ENCODE results near the gene GDPD4.

Gene GDPD4

DNA sequence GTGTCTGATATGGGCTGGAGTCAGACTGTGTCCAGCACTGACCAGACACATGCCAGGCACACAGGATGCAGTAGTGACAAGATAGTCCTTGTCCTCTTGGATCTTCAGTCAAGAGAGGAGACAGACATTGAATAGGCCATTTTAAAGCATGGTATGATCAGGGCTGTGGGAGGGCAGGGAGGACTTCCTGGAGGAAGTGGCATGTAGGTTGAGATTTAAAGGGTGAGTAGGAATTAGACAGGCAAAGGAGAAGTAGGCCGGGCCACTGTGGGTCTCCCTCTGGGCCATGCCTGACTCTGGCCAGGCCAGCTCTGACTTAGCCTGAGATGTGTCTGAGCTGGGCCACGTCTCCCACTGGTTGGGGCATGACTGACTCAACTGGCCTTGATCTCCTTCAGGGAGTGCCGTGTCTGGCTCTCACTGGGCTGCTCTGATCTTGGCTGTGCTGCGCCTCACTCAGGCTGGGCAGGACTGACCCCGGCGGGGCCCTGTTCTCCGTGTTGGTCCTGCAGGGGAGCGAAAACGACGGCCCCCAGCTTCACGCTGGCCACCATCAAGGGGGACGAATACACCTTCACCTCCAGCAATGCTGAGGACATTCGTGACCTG is 102.2 kb downstream of the GDPD4 start:
- H3K4me3 ChIP-seq (ENCODE audit: extremely low read depth, insufficient read depth, low read length, poor library complexity, severe bottlenecking) = no peak overlapping the region
- no peak overlapping the region for H3K27ac ChIP-seq (ENCODE audit: low read depth, low read length, severe bottlenecking)
- 94 to 99% methylated on average over 12 of the region's 13 CpGs for WGBS, 2 experiments (ENCODE audit: insufficient coverage in 2 of 2)
- no peaks in the 10 kb centered on the region for H3K4me1 ChIP-seq (ENCODE audit: control insufficient read depth, insufficient read depth, low read length, poor library complexity, severe bottlenecking)
- H3K9me3 ChIP-seq (ENCODE audit: control insufficient read depth, low read length) = no peaks in the 10 kb centered on the region
- no peaks in the 10 kb centered on the region for H3K36me3 ChIP-seq (ENCODE audit: control insufficient read depth, insufficient read depth, low read length)

- 81 to 89% methylated on average over 10 to 11 of the region's 11 CpGs for WGBS, 2 experiments (ENCODE audit: insufficient coverage in 2 of 2)
- Histone ChIP-seq H3K9me3 (ENCODE audit: control insufficient read depth, low read length) (no peaks in the 10 kb centered on the region), H3K27ac (ENCODE audit: low read depth, low read length, severe bottlenecking) (no peak overlapping the region), H3K36me3 (ENCODE audit: control insufficient read depth, insufficient read depth, low read length) (no peaks in the 10 kb centered on the region), H3K4me1 (ENCODE audit: control insufficient read depth, insufficient read depth, low read length, poor library complexity, severe bottlenecking) (no peaks in the 10 kb centered on the region), H3K4me3 (ENCODE audit: extremely low read depth, insufficient read depth, low read length, poor library complexity, severe bottlenecking) (no peak overlapping the region)
Measured at GRCh38 chr11:77198440-77198849, 103.0 kb downstream of the GDPD4 start.

DNA sequence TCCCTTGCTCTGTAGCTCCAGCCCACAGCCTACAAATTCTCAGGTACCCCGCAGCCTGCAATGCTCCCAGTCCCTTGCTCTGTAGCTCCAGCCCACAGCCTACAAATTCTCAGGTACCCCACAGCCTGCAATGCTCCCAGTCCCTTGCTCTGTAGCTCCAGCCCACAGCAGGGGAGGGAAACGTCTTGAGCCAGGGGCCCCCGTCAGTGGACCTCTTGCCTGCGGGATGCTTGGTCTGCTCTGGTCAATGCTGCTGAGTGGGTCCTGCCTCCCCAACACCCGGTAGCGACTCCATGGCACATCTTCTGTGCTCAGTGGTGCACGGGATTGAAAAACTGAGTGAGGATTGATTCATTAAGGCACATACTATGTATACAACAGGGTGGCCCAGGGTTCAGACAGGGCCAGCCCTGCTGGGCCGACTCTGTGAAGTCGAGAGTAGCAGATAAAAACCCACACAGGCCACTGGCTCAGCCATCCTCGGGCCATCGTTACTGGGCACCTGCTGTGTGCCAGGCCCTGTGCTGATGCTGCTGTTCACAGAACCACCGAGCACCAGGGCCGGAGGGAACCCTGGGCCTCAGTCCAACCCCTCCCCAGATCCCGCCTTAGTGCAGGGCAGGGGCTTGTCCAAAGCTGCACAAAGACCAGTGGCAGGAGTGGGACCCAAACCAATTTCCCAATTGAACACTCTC is 103.7 kb downstream of the GDPD4 start:
- no peaks in the 10 kb centered on the region for H3K9me3 ChIP-seq (ENCODE audit: control insufficient read depth, low read length)
- no peak overlapping the region for H3K4me3 ChIP-seq (ENCODE audit: extremely low read depth, insufficient read depth, low read length, poor library complexity, severe bottlenecking)
- H3K4me1 ChIP-seq (ENCODE audit: control insufficient read depth, insufficient read depth, low read length, poor library complexity, severe bottlenecking) = no peaks in the 10 kb centered on the region
- no peak overlapping the region for H3K27ac ChIP-seq (ENCODE audit: low read depth, low read length, severe bottlenecking)
- 91 to 92% methylated on average over 12 to 13 of the region's 14 CpGs for WGBS, 2 experiments (ENCODE audit: insufficient coverage in 2 of 2)
- no peaks in the 10 kb centered on the region for H3K36me3 ChIP-seq (ENCODE audit: control insufficient read depth, insufficient read depth, low read length)

GRCh38 chr11:77196961-77197360 is 104.5 kb downstream of the GDPD4 start:
- no peak overlapping the region for H3K4me3 ChIP-seq (ENCODE audit: extremely low read depth, insufficient read depth, low read length, poor library complexity, severe bottlenecking)
- no peaks in the 10 kb centered on the region for H3K4me1 ChIP-seq (ENCODE audit: control insufficient read depth, insufficient read depth, low read length, poor library complexity, severe bottlenecking)
- H3K36me3 ChIP-seq (ENCODE audit: control insufficient read depth, insufficient read depth, low read length) = no peaks in the 10 kb centered on the region
- 87 to 89% methylated on average over 8 of the region's 8 CpGs for WGBS, 2 experiments (ENCODE audit: insufficient coverage in 2 of 2)
- no peaks in the 10 kb centered on the region for H3K9me3 ChIP-seq (ENCODE audit: control insufficient read depth, low read length)
- no peak overlapping the region for H3K27ac ChIP-seq (ENCODE audit: low read depth, low read length, severe bottlenecking)

DNA sequence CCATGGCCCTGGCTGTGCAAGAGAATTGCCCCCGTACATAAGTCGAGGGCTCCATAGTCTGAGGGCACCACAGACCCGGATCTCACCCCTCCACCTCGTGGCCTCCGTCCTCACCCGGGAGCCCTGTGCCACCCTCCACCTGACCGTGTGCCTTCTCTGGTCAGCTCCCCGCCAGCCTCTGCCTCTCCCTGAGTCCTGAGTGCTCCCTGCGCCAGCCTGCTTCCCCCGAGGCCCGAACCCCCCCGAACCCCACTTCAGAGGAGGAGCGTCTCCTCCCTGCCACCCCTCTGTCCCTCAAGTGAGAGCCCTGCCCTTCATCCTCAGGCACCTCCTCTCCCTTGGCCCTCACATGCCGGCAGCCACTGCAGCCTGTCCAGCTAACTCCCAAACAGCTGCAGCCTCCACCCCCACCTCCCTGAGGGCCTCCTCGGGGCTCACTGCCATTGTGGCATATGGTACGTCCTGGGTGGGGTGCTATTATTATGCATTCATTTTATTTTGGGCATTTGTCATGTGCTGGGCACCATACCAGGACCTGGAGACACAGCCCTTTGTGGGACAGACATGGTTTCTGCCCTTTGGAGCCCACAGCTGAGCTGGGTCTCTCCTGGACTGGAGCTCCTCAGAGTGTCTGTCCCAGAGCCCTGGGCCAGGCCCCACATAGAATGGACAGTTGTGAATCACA is 106.3 kb downstream of the GDPD4 start:
- Histone ChIP-seq H3K9me3 (ENCODE audit: control insufficient read depth, low read length) (no peaks in the 10 kb centered on the region), H3K27ac (ENCODE audit: low read depth, low read length, severe bottlenecking) (no peak overlapping the region), H3K36me3 (ENCODE audit: control insufficient read depth, insufficient read depth, low read length) (no peaks in the 10 kb centered on the region), H3K4me3 (ENCODE audit: extremely low read depth, insufficient read depth, low read length, poor library complexity, severe bottlenecking) (no peak overlapping the region), H3K4me1 (ENCODE audit: control insufficient read depth, insufficient read depth, low read length, poor library complexity, severe bottlenecking) (no peaks in the 10 kb centered on the region)
- WGBS, 2 experiments (ENCODE audit: insufficient coverage in 2 of 2) = 90 to 91% methylated on average over 10 to 14 of the region's 16 CpGs

DNA sequence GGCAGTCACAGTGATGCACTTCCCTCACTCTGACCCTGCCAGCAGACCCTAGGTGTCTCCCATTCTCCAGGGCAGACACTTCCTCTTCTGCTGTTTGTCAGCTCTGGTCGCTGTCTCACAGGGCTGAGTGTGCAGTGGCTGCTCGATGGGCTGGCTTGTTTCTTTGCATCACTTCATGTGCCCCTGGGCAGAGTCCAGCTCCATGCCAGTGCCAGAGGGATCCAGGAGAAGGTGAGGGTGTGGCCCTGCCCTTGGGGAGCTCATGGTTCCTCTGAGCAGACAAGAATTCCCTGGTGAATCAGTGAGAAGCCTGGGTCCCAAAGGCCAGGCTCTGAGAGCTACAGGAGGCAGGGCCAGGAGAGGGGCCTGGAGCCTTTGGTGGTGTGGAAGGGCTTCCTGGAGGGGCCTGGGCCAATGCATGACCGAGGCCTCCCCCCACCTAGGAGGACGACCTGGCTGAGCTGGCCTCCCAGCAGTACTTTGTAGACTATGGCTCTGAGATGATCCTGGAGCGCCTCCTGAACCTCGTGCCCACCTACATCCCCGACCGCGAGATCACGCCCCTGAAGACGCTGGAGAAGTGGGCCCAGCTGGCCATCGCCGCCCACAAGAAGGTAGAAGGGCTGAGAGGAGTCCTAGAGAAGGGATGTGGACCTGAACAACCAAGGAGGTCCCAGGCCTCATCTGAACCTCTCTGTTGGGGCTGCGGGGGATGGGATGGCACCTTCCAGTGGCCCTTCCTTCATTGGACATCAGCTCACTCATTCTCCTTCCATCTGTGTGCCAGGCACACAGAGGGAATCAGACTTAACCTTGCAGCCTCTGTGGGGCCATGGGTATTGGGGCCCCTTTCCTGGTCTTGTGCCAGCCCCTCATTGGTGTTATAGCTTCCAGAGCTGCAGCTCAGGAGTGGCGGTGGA is 107.3 kb downstream of the GDPD4 start:
- no peaks in the 10 kb centered on the region for H3K9me3 ChIP-seq (ENCODE audit: control insufficient read depth, low read length)
- 89 to 90% methylated on average over 11 to 14 of the region's 15 CpGs for WGBS, 2 experiments (ENCODE audit: insufficient coverage in 2 of 2)
- no peaks in the 10 kb centered on the region for H3K4me1 ChIP-seq (ENCODE audit: control insufficient read depth, insufficient read depth, low read length, poor library complexity, severe bottlenecking)
- H3K36me3 ChIP-seq (ENCODE audit: control insufficient read depth, insufficient read depth, low read length) = no peaks in the 10 kb centered on the region
- H3K4me3 ChIP-seq (ENCODE audit: extremely low read depth, insufficient read depth, low read length, poor library complexity, severe bottlenecking) = no peak overlapping the region
- no peak overlapping the region for H3K27ac ChIP-seq (ENCODE audit: low read depth, low read length, severe bottlenecking)

- H3K36me3 ChIP-seq (ENCODE audit: control insufficient read depth, insufficient read depth, low read length) = no peaks in the 10 kb centered on the region
- H3K27ac ChIP-seq (ENCODE audit: low read depth, low read length, severe bottlenecking) = no peak overlapping the region
- H3K9me3 ChIP-seq (ENCODE audit: control insufficient read depth, low read length) = no peaks in the 10 kb centered on the region
- H3K4me1 ChIP-seq (ENCODE audit: control insufficient read depth, insufficient read depth, low read length, poor library complexity, severe bottlenecking) = no peaks in the 10 kb centered on the region
- H3K4me3 ChIP-seq (ENCODE audit: extremely low read depth, insufficient read depth, low read length, poor library complexity, severe bottlenecking) = no peak overlapping the region
Measured at GRCh38 chr11:77193167-77193566, 108.3 kb downstream of the GDPD4 start.

GRCh38 chr11:77191823-77192495 is 109.5 kb downstream of the GDPD4 start:
- no peak overlapping the region for H3K4me3 ChIP-seq (ENCODE audit: extremely low read depth, insufficient read depth, low read length, poor library complexity, severe bottlenecking)
- no peaks in the 10 kb centered on the region for H3K4me1 ChIP-seq (ENCODE audit: control insufficient read depth, insufficient read depth, low read length, poor library complexity, severe bottlenecking)
- 48 to 51% methylated on average over 19 to 23 of the region's 27 CpGs for whole genome bisulfite sequencing, 2 experiments (ENCODE audit: insufficient coverage in 2 of 2)
- H3K36me3 ChIP-seq (ENCODE audit: control insufficient read depth, insufficient read depth, low read length) = no peaks in the 10 kb centered on the region
- H3K27ac ChIP-seq (ENCODE audit: low read depth, low read length, severe bottlenecking) = no peak overlapping the region
- H3K9me3 ChIP-seq (ENCODE audit: control insufficient read depth, low read length) = no peaks in the 10 kb centered on the region

- 88 to 90% methylated on average over 10 of the region's 11 CpGs for WGBS, 2 experiments (ENCODE audit: insufficient coverage in 2 of 2)
- H3K9me3 ChIP-seq (ENCODE audit: control insufficient read depth, low read length) = no peaks in the 10 kb centered on the region
- no peak overlapping the region for H3K4me3 ChIP-seq (ENCODE audit: extremely low read depth, insufficient read depth, low read length, poor library complexity, severe bottlenecking)
- H3K4me1 ChIP-seq (ENCODE audit: control insufficient read depth, insufficient read depth, low read length, poor library complexity, severe bottlenecking) = no peaks in the 10 kb centered on the region
- H3K27ac ChIP-seq (ENCODE audit: low read depth, low read length, severe bottlenecking) = no peak overlapping the region
- no peaks in the 10 kb centered on the region for H3K36me3 ChIP-seq (ENCODE audit: control insufficient read depth, insufficient read depth, low read length)
Measured at GRCh38 chr11:77191429-77191822, 110.1 kb downstream of the GDPD4 start.

Data from mesodermal cell (in vitro differentiated cells).